Measurements from ENCODE around the gene MGAT1.
"Not testable (repeated sequence)": the region's sequence is repeated elsewhere in the genome, so short reads cannot be mapped to it uniquely, and the experiment has no call there.

MGAT1 gene

DNA sequence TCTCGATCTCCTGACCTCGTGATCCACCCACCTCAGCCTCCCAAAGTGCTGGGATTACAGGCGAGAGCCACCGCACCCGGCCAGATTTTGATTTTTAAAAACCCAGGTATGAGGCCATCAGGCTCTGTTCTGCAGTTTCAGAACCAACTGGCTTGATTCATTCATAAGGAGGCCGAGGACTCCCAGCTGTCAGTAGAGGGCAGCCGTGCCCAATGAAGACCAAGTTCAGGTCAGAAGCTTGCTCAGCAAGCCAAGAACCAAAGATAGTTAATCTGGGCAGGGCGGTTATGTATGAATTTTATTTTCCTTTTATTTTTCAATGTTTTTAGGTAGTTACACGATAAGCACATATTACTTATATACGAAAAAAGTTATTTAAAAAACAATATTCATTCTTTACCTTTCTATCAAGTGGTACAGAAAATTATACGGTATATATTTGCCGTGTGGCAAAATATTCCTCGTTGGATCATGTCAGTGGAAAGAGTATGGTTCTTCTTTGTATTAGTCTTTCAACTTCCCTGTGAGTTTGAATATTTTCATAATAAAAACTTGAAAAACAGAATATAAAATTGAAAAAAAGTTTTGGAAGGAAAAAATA, 18.0 kb downstream of the MGAT1 start:
- DNase-seq = peak; percentile 56

DNA sequence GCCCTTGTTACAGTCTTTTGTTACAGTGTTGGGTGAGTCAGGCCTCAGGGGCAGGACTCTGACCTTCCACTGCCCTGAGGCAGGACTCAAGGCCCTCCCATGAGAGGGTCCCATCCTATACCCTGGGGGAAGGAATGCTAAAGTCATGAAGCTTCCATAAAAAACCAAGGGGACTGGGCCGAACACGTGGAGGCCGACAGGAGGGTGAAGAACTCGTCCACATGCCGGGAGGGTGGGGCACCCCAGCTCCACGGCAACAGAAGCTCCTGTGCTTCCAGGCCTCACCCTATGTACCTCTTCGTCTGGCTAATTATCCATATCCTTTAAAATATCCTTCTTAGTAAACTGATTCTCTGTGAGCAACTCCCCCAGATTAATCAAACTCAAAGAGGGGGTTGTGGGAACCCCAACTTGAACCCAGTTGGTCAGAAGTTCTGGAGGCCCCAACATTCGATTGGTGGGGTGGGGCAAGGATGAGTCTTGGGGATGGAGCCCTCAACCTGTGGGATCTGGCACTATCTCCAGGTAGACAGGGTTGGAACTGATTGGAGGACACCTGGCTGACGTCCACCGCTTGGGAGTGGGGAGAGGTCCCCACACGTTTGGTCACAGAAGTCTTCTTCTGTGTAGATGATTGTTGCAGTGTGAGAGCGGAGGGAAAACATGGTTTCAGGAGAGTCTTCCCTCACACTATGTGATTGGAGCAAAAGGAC, 19.1 kb downstream of the MGAT1 start:
- DNase-seq = no peak

DNA sequence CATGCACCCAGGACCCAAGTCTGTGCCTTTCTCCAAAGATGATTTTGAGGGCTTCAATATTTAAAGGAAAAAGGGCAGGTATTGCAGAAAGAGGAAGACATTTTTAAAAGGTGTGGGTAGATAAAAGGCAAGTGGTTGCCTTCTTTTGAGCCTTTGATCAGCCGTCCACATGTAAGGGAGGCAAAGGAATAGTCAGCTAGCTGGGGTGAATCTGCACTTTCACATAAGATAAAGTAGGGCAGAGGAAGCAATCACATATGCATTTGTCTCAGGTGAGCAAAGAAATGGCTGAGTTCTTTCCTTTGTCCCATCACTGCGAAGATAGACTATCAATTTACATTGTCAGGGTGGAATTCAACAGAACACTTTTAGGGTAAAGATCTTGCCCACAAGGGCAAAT, 19.9 kb downstream of the MGAT1 start:
- no peak for DNase-seq

DNA sequence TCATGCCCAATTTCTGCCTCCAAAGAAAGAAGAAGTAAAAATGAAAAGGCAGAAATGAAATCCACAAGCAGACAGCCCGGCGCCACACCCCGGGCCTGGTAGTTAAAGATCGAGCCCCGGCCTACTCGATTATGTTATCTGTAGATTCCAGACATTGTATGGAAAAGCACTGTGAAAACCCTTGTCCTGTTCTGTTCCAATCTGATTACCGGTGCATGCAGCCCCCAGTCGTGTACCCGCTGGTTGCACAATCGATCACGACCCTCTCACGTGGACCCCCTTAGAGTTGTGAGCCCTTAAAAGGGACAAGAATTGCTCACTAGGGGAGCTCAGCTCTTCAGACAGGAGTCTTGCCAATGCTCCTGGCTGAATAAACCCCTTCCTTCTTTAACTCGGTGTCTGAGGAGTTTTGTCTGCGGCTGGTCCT, 20.7 kb downstream of the MGAT1 start:
- DNase-seq = not testable (repeated sequence)

DNA sequence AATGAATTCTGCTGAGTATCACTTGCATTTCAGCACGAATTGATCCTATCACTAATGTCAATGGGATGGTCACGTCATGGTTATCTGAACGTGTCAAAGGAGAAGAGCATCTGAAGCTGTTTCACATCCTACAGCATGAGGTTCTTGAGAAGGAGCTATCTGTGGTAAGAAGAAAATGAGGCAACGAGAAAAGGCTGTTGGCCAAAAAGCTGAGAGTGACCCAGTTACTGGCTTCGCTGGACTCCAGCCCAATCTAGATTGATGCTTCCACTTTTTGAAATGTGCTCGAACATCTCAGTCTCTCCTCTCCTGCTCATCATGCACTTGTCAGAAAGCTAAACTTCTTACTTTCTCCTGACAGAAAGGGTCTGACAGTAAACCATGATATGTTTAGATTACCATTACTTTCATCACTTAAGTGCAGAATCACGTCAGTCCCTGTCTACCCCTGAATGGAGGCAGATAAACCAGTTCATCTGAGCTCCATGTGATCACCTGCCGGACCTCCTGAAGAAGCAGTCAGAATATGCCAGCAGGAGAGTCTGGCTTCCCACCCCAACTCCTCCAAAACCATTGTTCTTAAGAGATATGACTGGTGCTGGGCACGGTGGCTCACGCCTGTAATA, 22.5 kb downstream of the MGAT1 start:
- DNase-seq = no peak

DNA sequence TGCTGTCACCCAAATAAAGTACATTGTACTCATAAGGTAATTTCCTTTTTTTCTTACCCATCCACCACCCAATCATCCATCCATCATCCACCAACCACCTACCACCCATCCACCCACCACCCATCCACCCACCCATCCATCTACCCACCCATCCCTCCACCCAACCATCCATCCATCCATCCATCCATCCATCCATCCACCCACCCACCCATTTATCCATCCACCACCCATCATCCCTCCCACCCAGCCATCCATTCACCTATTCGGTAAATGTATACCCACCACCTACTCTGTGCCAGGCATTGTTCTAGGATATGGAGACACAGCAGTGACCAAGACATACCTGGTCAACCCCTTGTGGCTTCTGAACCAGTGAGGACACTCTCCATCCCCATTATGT, 25.1 kb downstream of the MGAT1 start:
- no peak for DNase-seq

- no peak for DNase-seq
These were observed 26.2 kb downstream of the MGAT1 start for GRCh38 chr5:180776376-180776775.

GRCh38 chr5:180775624-180776023, 27.0 kb downstream of the MGAT1 start:
- no peak for DNase-seq

- DNase-seq = no peak
These were observed 30.8 kb downstream of the MGAT1 start for GRCh38 chr5:180771839-180772238.

DNA sequence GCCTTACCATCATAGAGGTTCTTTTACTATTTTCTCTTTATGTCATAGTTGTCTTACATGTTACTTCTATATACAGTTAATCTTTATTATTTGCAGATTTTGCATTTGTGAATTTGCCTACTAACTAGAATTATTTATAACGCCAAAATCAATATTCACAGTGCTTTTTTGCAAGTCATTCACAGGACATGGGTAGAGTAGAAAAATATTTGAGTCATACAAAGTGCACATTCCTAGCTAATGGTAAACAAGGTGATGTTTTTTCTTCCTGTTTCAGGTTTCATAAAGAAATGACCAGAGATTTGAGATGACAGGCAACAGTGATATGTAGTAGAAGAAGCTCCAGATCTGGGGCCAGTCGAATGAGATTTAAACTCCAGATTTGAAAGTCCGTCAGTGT, 32.8 kb downstream of the MGAT1 start:
- DNase-seq = no peak

DNA sequence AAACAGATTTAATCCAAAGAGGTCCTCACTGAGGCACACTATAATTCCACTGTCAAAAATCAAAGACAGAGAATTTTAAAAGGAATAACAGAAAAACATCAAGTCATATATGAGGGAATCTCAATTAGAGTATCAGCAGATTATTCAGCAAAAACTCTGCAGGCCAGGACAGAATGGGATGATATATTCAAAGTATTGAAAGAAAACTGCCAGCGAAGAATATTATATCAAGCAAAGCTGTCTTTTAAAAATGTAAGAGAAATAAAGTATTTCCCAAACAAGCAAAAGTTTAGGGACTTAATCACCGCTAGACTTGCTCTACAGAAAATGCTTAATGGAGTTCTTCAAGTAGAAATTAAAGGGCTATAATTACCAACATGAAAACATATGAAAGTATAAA, 47.0 kb downstream of the MGAT1 start:
- DNase-seq = no peak

DNA sequence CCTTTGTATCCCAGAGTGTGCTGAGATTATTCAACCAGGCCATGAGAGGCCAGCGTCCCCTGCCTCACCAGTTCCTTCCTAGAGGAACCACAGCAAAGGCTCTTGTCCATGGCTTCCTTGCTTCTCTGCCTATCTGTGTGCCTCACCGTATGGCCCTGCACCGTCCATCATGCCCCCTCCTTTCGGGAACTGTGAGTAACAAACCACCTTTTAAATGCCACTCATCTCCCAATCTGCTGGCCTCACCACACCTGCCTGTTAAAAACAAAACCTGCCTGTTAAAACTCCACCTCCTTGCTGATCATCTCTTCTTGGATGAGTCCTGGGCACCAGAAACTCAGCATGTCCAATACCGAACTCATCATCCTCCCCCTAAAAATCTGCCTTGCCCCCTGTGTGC, 58.4 kb downstream of the MGAT1 start:
- DNase-seq = no peak

DNA sequence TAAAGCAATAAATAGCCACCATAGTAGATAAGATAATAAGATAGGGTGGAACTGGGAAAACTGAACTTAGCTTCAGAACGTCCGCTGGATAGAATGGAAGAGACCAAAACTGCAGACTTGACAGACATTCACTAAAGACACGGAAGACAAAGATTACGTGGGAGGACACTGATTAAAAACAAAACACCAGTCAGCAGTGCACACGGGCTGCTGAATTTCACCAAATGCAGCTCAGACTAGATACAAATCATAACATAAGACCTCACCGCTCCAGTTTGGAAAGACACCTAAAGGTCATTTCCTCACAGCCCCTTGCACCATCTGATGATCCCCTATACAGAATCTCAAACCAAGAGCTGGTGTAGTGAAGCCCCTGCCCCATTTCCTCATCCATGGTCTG, 59.9 kb downstream of the MGAT1 start:
- DNase-seq = no peak

DNA sequence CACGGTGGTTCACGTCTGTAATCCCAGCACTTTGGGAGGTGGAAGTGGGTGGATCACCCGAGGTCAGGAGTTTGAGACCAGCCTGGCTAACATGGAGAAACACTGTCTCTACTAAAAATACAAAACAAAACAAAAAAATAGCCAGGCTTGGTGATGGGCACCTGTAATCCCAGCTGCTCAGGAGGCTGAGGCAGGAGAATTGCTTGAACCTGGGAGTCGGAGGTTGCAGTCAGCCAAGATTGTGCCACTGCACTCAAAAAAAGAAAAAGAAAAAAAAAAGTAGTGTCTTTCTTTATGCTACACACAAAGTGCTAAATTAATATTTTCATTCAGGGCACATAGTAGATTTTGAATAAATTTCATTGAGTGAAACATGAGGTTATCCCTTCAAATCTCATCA, 61.7 kb downstream of the MGAT1 start:
- DNase-seq = not testable (repeated sequence)

DNA sequence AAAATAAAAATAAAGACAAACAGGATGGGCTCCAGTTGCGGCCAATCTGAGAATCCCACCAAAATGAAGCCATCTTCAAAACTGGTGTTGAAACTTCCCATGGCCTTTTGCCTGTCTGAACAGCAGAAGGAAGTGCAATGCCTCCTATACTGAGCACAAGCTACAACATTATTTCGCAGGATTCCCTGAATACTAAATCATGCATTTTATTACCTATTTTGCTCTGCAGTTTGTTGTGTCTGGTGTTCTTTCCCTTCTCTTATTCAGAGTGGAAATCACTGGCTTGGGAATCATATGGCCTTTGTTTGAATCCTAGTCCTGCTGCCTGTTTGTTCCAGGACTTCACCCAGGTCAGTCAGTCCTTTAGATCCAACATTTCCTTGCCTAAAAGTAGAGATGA, 62.6 kb downstream of the MGAT1 start, which contains the start of gene OR2Y1:
Gene OR2Y1 (minus strand): TSS at position 101 of the 400 bp plus-strand sequence. CDS start 0 bp downstream, at position 101.
- DNase-seq = no peak

- DNase-seq = no peak
These were observed 63.3 kb downstream of the MGAT1 start for GRCh38 chr5:180739271-180739670.

DNA sequence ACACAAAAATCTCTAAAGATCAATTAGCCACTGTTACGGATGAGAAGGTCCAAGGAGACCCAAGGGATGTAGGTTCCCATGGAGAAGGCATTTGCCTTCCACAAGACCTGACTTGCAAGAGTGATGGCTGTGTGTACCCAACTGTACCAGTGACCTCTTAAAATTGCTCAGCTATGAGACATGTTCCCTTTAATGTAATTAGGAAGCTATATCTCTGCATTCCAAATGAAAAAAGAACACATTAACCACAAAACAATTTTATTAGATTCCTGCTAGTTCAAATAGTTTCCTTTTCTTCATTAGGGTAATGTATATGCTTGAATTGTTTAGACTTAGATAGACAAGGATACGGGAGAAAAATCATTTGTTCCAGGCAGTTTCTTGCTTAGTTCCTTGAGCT, 66.1 kb downstream of the MGAT1 start:
- DNase-seq = no peak

Data from NK-92 treated with Interleukin-12 subunit alpha and Interleukin-12 subunit beta, amount 100 ng/mL, for 24 hours (cell line).